ENCODE data around the gene MRPL53.

DNA sequence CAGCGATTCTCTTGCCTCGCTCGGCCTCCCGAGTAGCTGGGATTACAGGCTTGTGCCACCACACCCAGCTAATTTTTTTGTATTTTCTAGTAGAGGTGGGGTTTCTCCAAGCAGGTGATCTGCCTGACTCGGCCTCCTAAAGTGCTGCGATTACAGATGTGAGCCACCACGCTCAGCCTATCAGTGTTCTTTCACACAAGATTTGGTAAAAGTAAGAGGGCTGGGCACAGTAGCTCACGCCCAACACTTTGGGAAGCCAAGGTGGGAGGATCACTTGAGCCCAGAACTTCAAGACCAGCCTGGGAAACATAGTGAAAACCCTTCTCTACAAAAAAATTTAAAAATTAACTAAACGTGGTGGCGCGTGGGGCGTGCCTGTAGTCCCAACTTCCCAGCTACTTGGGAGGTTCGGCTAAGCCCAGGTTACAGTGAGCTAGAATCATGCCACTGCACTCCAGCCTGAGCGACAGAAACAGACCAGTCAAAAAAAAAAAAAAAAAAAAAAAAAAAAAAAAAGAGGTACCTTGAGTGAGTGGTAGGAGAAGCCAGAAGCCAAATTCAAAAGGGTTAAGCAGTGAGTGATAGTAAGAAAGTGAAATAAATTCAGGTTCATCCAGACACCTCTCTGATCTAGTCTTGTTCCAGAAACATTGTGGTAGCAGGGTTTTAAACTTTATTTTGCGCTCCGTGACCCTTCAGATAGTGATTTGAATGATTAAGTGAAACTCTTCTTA, 981 bp downstream of the MRPL53 start:
- TF ChIP-seq, protein P1, sequence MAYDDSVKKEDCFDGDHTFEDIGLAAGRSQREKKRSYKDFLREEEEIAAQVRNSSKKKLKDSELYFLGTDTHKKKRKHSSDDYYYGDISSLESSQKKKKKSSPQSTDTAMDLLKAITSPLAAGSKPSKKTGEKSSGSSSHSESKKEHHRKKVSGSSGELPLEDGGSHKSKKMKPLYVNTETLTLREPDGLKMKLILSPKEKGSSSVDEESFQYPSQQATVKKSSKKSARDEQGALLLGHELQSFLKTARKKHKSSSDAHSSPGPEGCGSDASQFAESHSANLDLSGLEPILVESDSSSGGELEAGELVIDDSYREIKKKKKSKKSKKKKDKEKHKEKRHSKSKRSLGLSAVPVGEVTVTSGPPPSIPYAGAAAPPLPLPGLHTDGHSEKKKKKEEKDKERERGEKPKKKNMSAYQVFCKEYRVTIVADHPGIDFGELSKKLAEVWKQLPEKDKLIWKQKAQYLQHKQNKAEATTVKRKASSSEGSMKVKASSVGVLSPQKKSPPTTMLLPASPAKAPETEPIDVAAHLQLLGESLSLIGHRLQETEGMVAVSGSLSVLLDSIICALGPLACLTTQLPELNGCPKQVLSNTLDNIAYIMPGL (CRISPR knock-in tag; IDR thresholded peaks at IDR 0.05), result no peak
- TF ChIP-seq, protein P2, sequence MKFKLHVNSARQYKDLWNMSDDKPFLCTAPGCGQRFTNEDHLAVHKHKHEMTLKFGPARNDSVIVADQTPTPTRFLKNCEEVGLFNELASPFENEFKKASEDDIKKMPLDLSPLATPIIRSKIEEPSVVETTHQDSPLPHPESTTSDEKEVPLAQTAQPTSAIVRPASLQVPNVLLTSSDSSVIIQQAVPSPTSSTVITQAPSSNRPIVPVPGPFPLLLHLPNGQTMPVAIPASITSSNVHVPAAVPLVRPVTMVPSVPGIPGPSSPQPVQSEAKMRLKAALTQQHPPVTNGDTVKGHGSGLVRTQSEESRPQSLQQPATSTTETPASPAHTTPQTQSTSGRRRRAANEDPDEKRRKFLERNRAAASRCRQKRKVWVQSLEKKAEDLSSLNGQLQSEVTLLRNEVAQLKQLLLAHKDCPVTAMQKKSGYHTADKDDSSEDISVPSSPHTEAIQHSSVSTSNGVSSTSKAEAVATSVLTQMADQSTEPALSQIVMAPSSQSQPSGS (CRISPR knock-in tag; IDR thresholded peaks at IDR 0.05; ENCODE audit: borderline replicate concordance, low read depth), result no peak
- TF ChIP-seq, protein P3, sequence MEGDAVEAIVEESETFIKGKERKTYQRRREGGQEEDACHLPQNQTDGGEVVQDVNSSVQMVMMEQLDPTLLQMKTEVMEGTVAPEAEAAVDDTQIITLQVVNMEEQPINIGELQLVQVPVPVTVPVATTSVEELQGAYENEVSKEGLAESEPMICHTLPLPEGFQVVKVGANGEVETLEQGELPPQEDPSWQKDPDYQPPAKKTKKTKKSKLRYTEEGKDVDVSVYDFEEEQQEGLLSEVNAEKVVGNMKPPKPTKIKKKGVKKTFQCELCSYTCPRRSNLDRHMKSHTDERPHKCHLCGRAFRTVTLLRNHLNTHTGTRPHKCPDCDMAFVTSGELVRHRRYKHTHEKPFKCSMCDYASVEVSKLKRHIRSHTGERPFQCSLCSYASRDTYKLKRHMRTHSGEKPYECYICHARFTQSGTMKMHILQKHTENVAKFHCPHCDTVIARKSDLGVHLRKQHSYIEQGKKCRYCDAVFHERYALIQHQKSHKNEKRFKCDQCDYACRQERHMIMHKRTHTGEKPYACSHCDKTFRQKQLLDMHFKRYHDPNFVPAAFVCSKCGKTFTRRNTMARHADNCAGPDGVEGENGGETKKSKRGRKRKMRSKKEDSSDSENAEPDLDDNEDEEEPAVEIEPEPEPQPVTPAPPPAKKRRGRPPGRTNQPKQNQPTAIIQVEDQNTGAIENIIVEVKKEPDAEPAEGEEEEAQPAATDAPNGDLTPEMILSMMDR (IDR thresholded peaks at IDR 0.05), result no peak
- no peak for TF ChIP-seq NR2C2 (CRISPR knock-in tag; IDR thresholded peaks at IDR 0.05)

Data from WTC11 (cell line).